ENCODE data around the gene FAR2.
"Not testable (repeated sequence)": the region's sequence is repeated elsewhere in the genome, so short reads cannot be mapped to it uniquely, and the experiment has no call there.

FAR2 gene

GRCh38 chr12:29240441-29240840 lies 91.4 kb downstream of the FAR2 start:
- no peak for DNase-seq

- DNase-seq = peak; percentile 71
Measured at GRCh38 chr12:29241821-29242591, 92.9 kb downstream of the FAR2 start.

DNA sequence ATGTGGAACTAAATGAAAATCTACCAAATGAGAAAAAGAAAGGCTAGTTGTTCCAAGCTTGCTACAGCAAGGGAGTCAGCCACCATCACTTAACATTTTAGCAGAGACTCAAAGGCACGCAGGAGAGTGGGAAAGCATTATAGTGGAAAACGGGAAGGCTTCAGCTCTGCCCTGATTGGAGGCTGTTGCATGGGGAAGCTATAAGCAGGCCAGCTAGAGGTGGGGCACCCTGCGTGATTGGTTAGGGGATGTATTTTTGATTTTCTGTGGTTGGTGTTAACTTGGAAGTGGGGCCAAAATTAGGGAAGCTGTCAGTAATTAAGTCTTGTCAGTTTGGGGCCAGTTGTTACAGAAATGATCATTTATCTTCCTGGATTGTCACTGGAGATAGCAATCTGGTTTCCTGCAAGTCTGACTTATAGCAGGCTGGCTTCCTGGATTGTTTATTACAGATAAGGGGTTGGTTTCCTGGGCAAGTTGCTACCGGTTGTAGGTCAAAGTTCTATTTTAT lies 93.9 kb downstream of the FAR2 start:
- no peak for DNase-seq

DNA sequence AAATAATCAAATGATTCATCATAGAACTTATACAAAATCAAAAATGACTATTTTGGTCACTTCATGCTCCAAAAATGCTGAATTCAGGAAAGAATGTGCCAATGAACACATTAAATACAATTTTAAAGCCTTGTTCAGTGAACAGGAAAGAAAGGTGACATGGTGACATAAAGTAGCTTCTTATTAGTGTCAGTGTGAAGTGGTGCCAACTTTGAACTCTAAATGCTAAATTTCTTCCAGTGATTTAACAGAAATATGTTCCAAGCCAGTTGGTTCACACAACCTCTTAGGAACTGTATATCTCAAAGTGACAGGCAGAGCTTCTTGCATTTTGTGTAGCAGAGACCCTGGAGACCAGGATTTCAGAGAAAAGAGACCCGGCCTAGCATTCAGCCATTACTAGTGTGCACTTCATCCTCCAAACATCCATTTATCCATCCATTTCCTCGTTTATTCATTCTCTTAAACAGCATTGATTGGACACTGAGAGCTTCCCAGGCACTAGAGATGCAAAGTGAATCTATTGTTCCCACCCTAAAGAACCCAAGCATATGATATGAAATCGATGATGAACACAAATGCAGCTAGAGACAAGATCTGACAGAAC lies 95.2 kb downstream of the FAR2 start:
- DNase-seq = no peak

DNA sequence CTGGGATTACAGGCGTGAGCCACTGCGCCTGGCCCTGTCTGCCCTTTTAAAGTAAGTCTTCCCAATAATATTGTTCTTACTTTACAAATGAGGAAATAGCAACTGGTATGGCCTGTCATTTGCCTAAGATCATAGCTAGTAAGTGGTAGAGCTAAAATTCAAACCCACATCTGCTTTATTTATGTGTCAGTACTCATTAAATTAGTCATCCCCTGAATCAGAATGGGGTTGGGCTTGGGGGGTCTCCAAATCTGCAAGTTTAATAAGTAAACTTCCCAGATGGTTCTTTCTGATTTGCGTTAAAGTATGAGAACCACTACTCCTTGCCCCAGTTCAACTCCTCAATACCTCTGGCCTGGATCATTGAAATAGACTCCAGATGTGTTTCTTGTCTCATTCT lies 96.2 kb downstream of the FAR2 start:
- DNase-seq = no peak

- no peak for DNase-seq
Measured at GRCh38 chr12:29249930-29250329, 100.9 kb downstream of the FAR2 start.

- no peak for DNase-seq
Measured at GRCh38 chr12:29253906-29254625, 105.0 kb downstream of the FAR2 start.

- no peak for DNase-seq
Measured at GRCh38 chr12:29255042-29255441, 106.0 kb downstream of the FAR2 start.

DNA sequence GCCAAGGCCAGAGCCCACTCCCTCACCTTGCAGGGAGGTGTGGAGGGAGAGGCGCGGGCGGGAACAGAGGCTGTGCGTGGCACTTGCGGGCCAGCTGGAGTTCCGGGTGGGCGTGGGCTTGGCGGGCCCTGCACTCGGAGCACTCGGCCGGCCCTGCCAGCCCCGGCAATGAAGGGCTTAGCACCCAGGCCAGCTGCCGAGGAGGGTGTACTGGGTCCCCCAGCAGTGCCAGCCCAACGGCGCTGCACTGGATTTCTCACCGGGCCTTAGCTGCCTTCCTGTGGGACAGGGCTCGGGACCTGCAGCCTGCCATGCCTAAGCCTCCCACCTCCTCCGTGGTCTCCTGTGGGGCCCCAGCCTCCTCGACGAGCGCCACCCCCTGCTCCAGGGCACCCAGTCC lies 107.5 kb downstream of the FAR2 start:
- no peak for DNase-seq

DNA sequence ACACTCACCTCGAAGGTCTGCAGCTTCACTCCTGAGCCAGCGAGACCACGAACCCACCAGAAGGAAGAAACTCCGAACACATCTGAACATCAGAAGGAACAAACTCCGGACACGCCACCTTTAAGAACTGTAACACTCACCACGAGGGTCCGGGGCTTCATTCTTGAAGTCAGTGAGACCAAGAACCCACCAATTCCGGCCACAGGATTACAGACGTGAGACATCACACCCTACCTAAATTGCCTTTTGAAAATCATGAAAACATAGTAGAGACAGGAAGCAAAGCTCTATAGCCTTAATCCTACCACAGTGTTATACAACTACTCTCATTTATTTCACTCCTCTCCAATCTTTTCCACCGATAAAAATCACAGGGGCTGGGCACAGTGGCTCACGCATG lies 108.6 kb downstream of the FAR2 start:
- DNase-seq = not testable (repeated sequence)

- DNase-seq = no peak
Measured at GRCh38 chr12:29264424-29264823, 115.3 kb downstream of the FAR2 start.

DNA sequence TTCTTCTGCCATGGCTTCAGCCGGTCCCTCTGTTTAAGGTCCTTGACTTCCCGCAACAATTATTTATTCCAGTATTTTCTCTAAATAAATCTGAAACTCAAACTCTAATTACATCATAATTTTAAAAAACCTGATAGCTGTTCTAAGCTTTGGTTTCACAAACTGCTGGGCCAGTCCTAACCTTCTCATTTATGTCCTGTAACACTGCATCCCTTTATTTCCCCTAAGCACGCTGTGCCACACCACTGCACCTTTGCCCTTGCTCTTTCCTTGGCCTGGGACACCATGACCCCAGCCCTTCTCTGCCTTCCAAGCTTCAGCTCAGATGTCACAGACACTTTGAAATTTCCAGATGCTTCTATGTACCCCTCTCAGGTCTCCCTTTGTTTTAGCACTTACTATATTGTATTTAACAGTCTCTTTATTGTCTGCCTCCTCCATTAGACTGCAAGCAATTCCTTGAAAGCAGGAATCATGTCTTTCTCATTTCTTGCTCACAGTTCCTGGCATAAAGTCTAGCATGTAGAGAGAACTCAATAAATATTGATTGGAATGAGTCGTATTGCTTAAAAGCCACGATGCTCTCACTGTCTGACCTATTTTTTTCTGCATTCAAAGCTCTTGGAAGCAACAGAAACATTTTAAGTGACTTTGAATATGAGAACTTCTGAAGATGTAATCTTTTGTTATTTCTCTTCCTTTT lies 120.8 kb downstream of the FAR2 start:
- DNase-seq = peak; percentile 62

DNA sequence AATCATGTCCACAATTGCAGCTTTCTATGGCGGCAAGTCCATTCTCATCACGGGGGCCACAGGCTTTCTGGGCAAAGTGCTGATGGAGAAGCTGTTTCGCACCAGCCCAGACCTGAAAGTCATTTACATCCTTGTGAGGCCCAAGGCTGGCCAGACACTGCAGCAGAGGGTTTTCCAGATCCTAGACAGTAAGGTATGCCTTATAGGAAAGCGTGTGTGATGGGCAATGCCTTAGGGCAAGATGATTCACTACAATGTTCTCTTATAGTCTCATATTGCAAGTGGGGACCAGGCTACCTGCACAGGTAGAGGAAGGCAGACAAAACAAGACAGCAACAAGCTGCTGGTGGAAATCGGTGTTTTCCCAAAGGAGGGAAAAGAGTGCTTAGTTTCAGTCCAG lies 121.4 kb downstream of the FAR2 start:
- peak; percentile 97 for DNase-seq

DNA sequence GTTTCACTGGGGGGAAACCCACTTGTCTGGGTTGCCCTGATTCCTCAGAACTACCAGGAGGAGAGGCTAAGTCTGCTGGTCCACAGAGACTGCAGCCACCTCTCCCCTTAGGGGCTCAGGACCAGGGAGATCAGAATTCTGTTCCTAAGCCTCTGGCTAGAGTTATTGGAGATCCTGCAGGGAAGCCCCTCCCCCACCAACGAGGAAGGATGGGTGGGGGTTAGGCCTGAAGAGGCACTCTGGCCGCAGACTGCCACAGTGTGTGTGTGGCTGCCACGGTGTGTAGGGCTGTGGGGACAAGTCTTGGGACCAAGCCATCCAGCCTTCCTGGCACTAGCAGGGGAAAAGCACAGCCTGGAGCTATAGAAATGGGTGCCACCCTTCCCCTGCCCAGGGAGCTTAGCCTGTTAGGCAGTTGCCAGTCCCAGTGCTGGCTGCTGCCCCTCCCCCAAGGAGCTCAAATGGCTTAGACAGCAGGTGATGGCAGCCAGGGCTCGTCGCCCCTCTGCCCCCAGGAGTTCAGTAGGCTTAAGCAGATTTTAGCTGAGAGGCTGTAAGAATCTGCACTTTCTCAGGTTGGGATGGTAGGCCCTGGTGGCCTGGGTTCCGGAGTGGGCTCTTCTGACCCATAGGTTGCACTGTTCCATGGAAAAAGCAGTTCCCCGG lies 124.2 kb downstream of the FAR2 start:
- DNase-seq = peak; percentile 59

DNA sequence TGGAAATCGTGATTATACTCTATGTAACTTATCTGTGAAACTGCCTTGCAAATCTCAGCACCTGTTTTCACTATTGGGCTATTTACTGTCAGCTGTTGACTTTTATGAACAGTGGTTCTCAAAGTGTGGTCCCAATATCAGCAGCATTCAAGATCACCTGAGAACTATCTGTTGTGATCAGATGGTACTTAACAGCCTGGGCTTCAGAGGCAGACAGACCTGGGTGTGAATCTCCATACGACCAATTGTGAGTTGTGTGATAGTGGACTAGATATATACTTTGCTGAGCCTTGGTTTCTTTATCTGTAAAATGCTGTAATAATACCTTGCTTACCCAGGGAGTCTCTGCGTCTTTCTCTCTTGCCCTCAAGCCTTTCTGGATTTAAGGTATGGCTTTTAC lies 126.8 kb downstream of the FAR2 start:
- no peak for DNase-seq

- DNase-seq = no peak
Measured at GRCh38 chr12:29277231-29277630, 128.2 kb downstream of the FAR2 start.

GRCh38 chr12:29278673-29279420 lies 129.8 kb downstream of the FAR2 start:
- DNase-seq = no peak

- no peak for DNase-seq
Measured at GRCh38 chr12:29281371-29282005, 132.4 kb downstream of the FAR2 start.

GRCh38 chr12:29282031-29282816 lies 133.1 kb downstream of the FAR2 start:
- no peak for DNase-seq

DNA sequence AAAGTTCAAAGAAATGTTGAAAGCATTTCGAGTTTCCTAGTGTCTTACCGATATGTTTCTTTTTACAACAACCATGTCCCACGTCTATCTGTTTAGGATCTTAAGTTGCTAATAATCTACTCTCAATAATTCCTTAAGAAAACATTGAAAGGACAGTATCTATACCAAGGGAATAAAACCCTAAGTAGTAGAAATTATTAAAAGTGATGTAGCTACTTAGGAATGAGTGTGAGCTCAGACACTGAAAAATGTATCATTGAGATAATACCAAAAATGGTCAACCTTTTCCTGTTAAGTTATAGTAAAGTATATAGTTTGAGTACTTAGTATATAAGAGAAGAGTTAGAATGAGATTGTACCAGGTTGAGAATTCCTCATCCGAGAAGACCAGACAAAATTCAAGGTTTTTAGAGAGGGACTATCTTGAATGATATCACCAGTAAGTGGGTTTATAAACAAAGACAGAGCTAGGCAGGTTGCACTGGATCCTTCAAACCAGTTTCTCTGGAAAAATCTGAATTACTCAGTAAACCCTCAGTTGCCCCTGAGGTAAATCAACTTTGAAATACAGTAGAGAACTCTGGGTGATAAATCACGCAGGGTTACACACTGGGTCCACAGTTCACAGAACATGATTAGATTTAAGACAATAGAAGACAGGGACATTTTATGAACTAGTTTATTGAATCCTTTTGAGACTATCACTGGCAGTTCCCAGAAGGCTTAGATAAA lies 135.1 kb downstream of the FAR2 start:
- DNase-seq = no peak

Data from islet precursor cell (in vitro differentiated cells).